BLaER1 treated with 17β-estradiol and CSF1 and Interleukin-3, amounts not matched to agents 10 nM and 100 nM (cell line): ENCODE results near the gene SSC5D.

Source experiments
- H3K27ac ChIP-seq, 11 experiments: shearing (Covaris generic); formaldehyde crosslinking; 2 replicates each; pipeline ENCODE4 v1.8.1; 2022
- H3K27me3 ChIP-seq, 11 experiments: shearing (Covaris generic); formaldehyde crosslinking; 2 replicates each; pipeline ENCODE4 v1.8.1; 2022
- H3K36me3 ChIP-seq, 11 experiments: shearing (Covaris generic); formaldehyde crosslinking; 2 replicates each; pipeline ENCODE4 v1.8.1; 2022
- H3K4me1 ChIP-seq, 10 experiments: shearing (Covaris generic); formaldehyde crosslinking; 2 replicates each; pipeline ENCODE4 v1.8.1; 2022
- H3K4me2 ChIP-seq, 11 experiments: shearing (Covaris generic); formaldehyde crosslinking; 2 replicates each; pipeline ENCODE4 v1.8.1; 2022
- H3K4me3 ChIP-seq, 10 experiments: shearing (Covaris generic); formaldehyde crosslinking; 2 replicates each; pipeline ENCODE4 v1.8.1; 2022
- H3K9ac ChIP-seq, 11 experiments: shearing (Covaris generic); formaldehyde crosslinking; 2 replicates each; pipeline ENCODE4 v1.8.1; 2022
- H3K9me3 ChIP-seq, 11 experiments: shearing (Covaris generic); formaldehyde crosslinking; replicated peaks in 1 of 11; 2 replicates each; pipeline ENCODE4 v1.8.1; 2022
- H4K20me1 ChIP-seq, 11 experiments: shearing (Covaris generic); formaldehyde crosslinking; 2 replicates each; pipeline ENCODE4 v1.8.1; 2022
- Cebpa-rat ChIP-seq, 11 experiments: shearing (Covaris generic); IDR thresholded peaks; 2 replicates each; pipeline ENCODE4 v1.8.1; 2022

The SSC5D gene

DNA sequence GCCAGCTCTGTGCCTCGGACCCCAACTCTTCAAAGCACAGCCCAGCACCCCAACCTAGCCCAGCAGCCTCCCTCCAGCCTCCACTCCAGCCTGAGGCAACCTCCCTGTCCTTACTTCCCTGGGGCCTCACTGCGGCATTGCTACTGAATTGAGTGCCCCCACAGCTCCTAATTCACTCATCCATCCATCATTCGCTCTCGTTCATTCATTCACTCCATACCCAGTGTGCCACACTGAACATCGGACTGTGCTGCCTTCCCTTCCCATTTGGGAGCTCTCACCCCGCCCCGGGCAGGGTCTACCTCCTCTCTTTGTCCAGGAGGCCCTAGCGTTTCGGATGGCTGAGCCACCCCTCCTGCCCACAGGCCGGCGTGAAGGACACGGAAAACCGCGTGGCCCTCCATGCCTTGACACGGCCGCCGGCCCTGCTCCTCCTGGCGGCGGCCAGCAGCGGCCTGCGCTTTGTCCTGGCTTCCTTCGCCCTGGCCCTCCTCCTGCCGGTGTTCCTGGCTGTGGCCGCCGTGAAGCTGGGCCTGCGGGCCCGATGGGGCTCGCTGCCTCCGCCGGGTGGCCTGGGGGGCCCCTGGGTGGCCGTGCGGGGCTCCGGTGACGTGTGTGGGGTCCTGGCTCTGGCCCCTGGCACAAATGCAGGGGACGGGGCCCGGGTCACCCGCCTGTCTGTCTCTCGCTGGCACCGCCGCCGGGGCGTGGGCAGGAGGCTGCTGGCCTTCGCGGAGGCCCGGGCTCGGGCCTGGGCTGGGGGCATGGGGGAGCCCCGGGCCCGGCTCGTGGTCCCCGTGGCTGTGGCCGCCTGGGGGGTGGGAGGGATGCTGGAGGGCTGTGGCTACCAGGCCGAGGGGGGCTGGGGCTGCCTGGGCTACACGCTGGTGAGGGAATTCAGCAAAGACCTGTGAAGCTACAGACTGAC, 1.9 kb upstream of the SSC5D start:
- Histone ChIP-seq H3K4me3 (peak overlapping the region; percentile 64 to 79 (median 68); a peak in 10 of 20 replicates), H3K4me2 (peak overlapping the region; percentile 89 to 100 (median 96)), H3K27me3 (no peaks in the 10 kb centered on the region), H4K20me1 (peaks cover 0 to 38% (median 0%) of the 10 kb centered on the region in 11 experiments; a peak in 9 of 22 replicates), H3K36me3 (peaks cover 2 to 24% (median 12%) of the 10 kb centered on the region in 11 experiments; a peak in 15 of 22 replicates), H3K9me3 (no peaks in the 10 kb centered on the region), H3K9ac (peak overlapping the region; percentile 51 to 83 (median 78); a peak in 20 of 22 replicates), H3K4me1 (peaks cover 51 to 72% (median 62%) of the 10 kb centered on the region in 10 experiments), H3K27ac (peak overlapping the region in 10 of 11 experiments; percentile 38 to 80 (median 64); a peak in 18 of 22 replicates)
- TF ChIP-seq Cebpa-rat (IDR thresholded peaks at IDR 0.05): no peak

- H3K9me3 ChIP-seq: no peaks in the 10 kb centered on the region
- H3K27ac ChIP-seq: peak overlapping the region; percentile 8 to 80 (median 61); a peak in 21 of 22 replicates
- H3K4me1 ChIP-seq: peaks cover 51 to 78% (median 64%) of the 10 kb centered on the region in 10 experiments
- peak overlapping the region in 2 of 10 experiments; percentile 16 to 79; a peak in 2 of 20 replicates for H3K4me3 ChIP-seq
- H3K36me3 ChIP-seq: peaks cover 0 to 17% (median 11%) of the 10 kb centered on the region in 11 experiments; a peak in 15 of 22 replicates
- no peak for TF ChIP-seq Cebpa-rat (IDR thresholded peaks at IDR 0.05)
- peak overlapping the region; percentile 89 to 100 (median 96) for H3K4me2 ChIP-seq
- peaks cover 0 to 35% (median 0%) of the 10 kb centered on the region in 11 experiments; a peak in 9 of 22 replicates for H4K20me1 ChIP-seq
- no peaks in the 10 kb centered on the region for H3K27me3 ChIP-seq
- H3K9ac ChIP-seq: peak overlapping the region; percentile 31 to 83 (median 78)
These were observed 989 bp upstream of the SSC5D start for GRCh38 chr19:55486971-55487923.

- H3K4me1 ChIP-seq: peaks cover 39 to 71% (median 54%) of the 10 kb centered on the region in 10 experiments
- TF ChIP-seq Cebpa-rat (IDR thresholded peaks at IDR 0.05): no peak
- H3K4me2 ChIP-seq: peak overlapping the region in 10 of 11 experiments; percentile 5 to 65 (median 58); a peak in 17 of 22 replicates
- no peaks in the 10 kb centered on the region for H3K9me3 ChIP-seq
- peaks cover 0 to 18% (median 0%) of the 10 kb centered on the region in 11 experiments; a peak in 6 of 22 replicates for H4K20me1 ChIP-seq
- H3K9ac ChIP-seq: peak overlapping the region in 7 of 11 experiments; percentile 24 to 42 (median 33); a peak in 4 of 22 replicates
- H3K27ac ChIP-seq: peak overlapping the region in 1 of 11 experiments; percentile 36; a peak in 1 of 22 replicates
- H3K27me3 ChIP-seq: no peaks in the 10 kb centered on the region
- H3K36me3 ChIP-seq: no peaks in the 10 kb centered on the region
- no peak overlapping the region for H3K4me3 ChIP-seq
These were observed 912 bp downstream of the SSC5D start for GRCh38 chr19:55488986-55489710.

DNA sequence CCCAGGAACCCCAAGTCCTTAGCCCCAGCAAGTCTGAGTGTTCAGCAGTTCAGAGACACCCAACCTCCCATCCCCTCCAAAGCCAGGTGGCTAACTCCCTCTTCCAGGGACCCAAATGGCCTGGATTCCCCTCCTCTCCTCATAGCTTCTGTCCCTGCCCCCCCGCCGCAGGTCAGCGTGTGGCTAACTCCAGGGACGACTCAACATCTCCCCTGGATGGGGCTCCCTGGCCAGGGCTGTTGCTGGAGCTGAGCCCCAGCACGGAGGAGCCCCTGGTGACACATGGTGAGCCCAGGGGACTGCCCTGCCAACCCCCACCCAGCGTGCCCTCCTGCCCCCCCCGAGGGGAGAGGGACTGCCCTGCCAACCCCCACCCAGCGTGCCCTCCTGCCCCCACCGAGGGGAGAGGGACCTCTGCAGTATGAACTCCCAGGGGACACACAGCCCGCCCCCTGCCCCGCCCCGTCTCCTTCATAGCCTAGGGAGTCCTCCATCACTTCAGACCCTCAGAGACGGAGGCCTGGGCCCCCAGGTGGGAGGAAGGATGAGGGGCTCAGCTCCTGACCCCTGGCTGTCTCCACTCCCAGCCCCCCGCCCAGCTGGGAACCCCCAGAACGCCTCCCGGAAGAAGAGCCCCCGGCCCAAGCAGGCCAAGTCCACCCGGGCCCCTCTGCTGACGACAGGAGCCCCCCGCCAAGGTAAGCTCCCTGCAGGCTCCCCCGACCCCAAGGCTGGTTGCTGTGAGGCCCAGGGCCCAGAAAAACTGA, 1.7 kb downstream of the SSC5D start:
- no peaks in the 10 kb centered on the region for H3K36me3 ChIP-seq
- H4K20me1 ChIP-seq: peaks cover 0 to 15% (median 0%) of the 10 kb centered on the region in 11 experiments; a peak in 4 of 22 replicates
- H3K4me3 ChIP-seq: no peak overlapping the region
- peak overlapping the region in 1 of 11 experiments; percentile 36; a peak in 1 of 22 replicates for H3K27ac ChIP-seq
- H3K4me2 ChIP-seq: peak overlapping the region in 10 of 11 experiments; percentile 5 to 65 (median 55); a peak in 17 of 22 replicates
- H3K4me1 ChIP-seq: peaks cover 33 to 69% (median 53%) of the 10 kb centered on the region in 10 experiments
- TF ChIP-seq Cebpa-rat (IDR thresholded peaks at IDR 0.05): no peak
- H3K27me3 ChIP-seq: no peaks in the 10 kb centered on the region
- peak overlapping the region in 7 of 11 experiments; percentile 24 to 42 (median 33); a peak in 4 of 22 replicates for H3K9ac ChIP-seq
- H3K9me3 ChIP-seq: no peaks in the 10 kb centered on the region

DNA sequence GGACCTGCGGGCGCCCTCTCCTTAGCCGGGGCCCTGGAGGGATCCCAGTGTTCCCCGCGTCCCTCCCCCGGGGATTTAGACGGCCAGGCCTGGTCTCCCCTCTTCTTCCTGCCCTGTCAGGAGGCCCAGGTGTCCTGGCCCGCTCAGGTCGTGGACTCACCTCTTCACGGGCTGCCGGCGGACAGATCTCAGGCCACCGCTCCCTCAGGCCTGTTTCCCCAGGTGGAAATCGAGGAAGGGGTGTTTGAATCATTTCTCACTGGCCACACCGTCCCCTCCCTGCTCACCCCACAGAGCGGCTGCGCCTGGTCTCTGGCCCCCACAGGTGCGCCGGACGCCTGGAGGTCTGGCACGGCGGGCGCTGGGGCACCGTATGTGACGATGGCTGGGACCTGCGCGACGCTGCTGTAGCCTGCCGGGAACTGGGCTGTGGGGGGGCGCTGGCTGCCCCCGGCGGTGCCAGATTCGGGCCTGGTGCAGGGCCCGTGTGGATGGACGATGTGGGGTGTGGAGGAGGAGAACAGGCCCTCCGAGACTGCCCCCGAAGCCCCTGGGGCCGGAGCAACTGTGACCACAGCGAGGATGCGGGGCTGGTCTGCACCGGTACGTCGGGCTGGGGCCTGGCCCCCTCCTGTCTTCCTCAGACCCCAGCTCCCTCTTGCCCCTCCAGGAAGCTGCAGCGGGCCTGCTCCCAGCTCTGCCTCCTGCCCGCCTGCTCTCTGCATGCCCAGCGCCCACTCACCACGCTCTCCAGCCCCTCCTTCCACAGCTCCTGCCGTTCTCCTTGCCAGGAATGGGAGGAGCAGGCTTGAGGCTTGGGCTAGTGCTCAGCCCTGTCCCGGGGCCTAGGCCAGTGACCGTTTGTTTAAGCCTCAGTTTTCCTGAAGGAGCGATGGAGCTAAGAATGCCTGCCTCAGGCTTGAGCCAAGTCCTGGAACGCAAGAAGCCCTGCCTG, 2.5 kb downstream of the SSC5D start:
- H3K4me3 ChIP-seq: no peak overlapping the region
- H3K27ac ChIP-seq: no peak overlapping the region
- H3K4me1 ChIP-seq: peaks cover 27 to 66% (median 47%) of the 10 kb centered on the region in 10 experiments
- H3K36me3 ChIP-seq: no peaks in the 10 kb centered on the region
- 0 out of 22 replicates have a peak overlapping the region, but pooled peaks of 1 of the 11 experiments have one; percentile 7 for H3K4me2 ChIP-seq
- no peak for TF ChIP-seq Cebpa-rat (IDR thresholded peaks at IDR 0.05)
- H3K27me3 ChIP-seq: no peaks in the 10 kb centered on the region
- peak overlapping the region in 1 of 11 experiments; percentile 9; a peak in 1 of 22 replicates for H3K9ac ChIP-seq
- no peaks in the 10 kb centered on the region for H3K9me3 ChIP-seq
- H4K20me1 ChIP-seq: peaks cover 0 to 15% (median 0%) of the 10 kb centered on the region in 11 experiments; a peak in 4 of 22 replicates

- Histone ChIP-seq H3K27ac (no peak overlapping the region), H3K36me3 (no peaks in the 10 kb centered on the region), H4K20me1 (peaks cover 0 to 8% (median 0%) of the 10 kb centered on the region in 11 experiments; a peak in 4 of 22 replicates), H3K9ac (no peak overlapping the region), H3K4me1 (peaks cover 17 to 56% (median 37%) of the 10 kb centered on the region in 10 experiments), H3K27me3 (no peaks in the 10 kb centered on the region), H3K9me3 (no peaks in the 10 kb centered on the region), H3K4me3 (no peak overlapping the region), H3K4me2 (0 out of 22 replicates have a peak overlapping the region, but pooled peaks of 1 of the 11 experiments have one; percentile 9)
- no peak for TF ChIP-seq Cebpa-rat (IDR thresholded peaks at IDR 0.05)
These were observed 3.5 kb downstream of the SSC5D start for GRCh38 chr19:55491546-55492360.
